ENCODE data around the gene IGIP. TPM values are rescaled to one million over a fixed set of nuclear protein-coding genes. Genes with fewer than 3 reads are reported as not detected.

Gene IGIP
- total RNA-seq (2022; extraction: Qiagen RNA extraction): 0.55 to 1.0 TPM (median 0.79 TPM) in 5 replicates

DNA sequence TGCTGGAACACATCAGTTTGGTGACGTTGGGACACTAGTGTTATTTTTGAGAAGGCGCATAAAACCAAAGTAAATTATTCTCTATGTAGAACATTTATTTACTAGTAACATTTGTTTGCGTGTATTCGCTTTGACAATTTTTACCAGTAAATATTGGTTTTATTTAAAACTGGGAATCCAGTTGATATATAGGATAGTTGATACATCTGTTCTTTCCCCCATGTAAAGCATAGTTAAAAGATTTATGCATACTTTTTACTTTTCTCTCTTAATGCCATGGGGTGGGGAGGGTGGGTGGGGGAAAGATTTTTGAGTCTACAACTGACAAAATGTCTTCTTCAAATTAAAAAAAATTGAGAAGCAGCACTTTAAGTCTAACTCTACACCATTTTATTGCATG is at the start of gene IGIP:
IGIP (plus strand) TSS at position 301 of the 400 bp plus-strand sequence. CDS start 2,540 bp downstream, outside the sequence.

DNA sequence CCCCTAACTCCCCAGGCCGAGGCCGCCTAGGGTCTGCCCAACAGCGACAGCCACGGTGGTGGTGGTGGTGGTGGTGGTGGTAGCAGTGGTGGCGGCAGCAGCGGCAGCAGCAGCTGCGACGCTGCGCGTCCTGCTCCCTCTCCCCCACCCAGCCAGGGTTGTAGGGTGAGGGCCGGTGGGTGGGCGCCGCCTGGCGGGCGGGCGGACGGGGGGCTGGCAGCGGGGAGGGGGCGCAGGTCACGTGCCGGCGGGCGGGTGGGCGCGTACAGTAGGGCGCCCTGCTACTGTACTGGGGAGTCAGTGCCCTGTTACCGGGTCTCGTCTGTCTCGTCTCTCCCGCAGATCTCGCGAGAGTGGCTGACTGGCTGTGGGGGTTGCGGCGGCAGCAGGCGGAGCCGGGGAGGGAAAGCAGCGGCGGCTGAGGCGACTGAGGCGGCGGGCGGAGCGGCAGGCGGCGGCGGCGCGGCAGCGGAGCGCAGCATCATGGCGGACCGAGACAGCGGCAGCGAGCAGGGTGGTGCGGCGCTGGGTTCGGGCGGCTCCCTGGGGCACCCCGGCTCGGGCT is 12.0 kb upstream of the IGIP start, which contains the start of gene PURA:
PURA (plus strand) TSS at position 411 of the 565 bp plus-strand sequence; CDS start at position 484, 73 bp downstream.

DNA sequence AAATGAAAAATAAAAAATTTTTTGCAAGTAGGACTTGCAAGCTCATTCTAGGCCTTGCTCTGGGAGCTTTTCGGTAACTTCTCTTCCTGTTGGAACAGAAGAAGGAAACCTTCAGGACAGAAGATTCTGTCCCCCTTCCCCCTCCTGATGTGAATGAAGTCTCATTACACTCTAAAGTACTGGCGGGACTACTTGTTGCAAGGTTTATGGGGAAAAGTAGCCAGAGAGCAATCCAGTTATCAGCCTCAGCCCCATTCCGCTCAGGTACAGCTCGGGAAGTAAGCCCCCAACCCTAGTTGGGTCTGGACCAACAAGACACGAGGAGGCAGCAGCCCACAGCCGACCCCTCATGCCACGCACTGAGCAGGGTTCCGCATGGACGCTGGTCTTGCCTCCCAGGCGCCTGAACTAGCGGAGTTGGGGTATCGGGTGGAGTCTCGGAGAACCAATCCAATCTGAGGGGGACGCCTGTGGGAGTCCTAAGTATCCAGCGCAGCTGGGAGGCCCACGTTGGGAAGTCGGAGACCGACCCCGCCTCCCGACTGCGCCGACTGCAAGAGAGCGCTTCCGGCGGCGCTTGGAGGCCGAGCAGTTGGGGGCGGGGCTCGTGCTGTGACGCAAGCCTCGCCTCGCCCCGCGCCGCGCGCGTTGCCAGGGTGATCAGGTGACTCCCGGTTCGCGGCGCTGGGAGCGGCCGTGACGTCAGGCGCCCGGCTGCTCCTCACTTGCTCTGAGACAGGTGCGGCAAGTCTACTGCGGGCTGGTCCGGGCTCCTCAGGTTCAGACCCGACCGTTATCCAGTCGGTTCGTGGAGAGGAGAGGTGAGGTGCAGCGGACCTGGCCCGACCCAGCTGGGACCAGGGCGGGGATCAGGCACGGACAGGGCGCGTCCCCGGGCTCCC is 49.0 kb downstream of the IGIP start, which contains the start of gene CYSTM1:
CYSTM1 (plus strand) TSS at position 724 of the 902 bp plus-strand sequence. CDS start 19,278 bp downstream, outside the sequence.

Other genes starting within 250 kb of the IGIP start
- gene NRG2, start 82.6 kb upstream of the IGIP start, total RNA-seq (2022; extraction: Qiagen RNA extraction): 1.6 to 2.4 TPM (median 2.0 TPM) in 5 replicates
- 4.4 to 5.3 TPM (median 5.0 TPM) in 5 replicates for gene PURA, start 11.8 kb upstream of the IGIP start, total RNA-seq (2022; extraction: Qiagen RNA extraction)
- 149 to 258 TPM (median 171 TPM) in 5 replicates for gene CYSTM1, start 49.3 kb downstream of the IGIP start, total RNA-seq (2022; extraction: Qiagen RNA extraction)
- gene PFDN1, start 177.2 kb downstream of the IGIP start, total RNA-seq (2022; extraction: Qiagen RNA extraction): 89.7 to 118 TPM (median 91.5 TPM) in 5 replicates
- 6.0 to 7.3 TPM (median 7.2 TPM) in 5 replicates for gene HBEGF, start 220.7 kb downstream of the IGIP start, total RNA-seq (2022; extraction: Qiagen RNA extraction)
- 0.05 to 0.08 TPM in 2 of 5 replicates, not detected in the others for gene SLC4A9, start 234.3 kb downstream of the IGIP start, total RNA-seq (2022; extraction: Qiagen RNA extraction)